Measurements from ENCODE around the gene DPPA3. TPM values are rescaled to one million over a fixed set of nuclear protein-coding genes. Genes with fewer than 3 reads are reported as not detected.
"Not testable (repeated sequence)": the region's sequence is repeated elsewhere in the genome, so short reads cannot be mapped to it uniquely, and the experiment has no call there.

The DPPA3 gene
- total and polyA plus RNA-seq, 9 of the 15 experiments (the other 6 are each of a cell fraction or from before 2014, with no cell fraction given): not detected

GRCh38 chr12:7677432-7677888 is 33.8 kb upstream of the DPPA3 start (continued):
- TF ChIP-seq ARNT (IDR thresholded peaks at IDR 0.05) (peak in 1 of 2 experiments; percentile 60; a peak in 1 of 4 replicates), CC2D1A (IDR thresholded peaks at IDR 0.05) (peak; percentile 83), SMARCE1 (IDR thresholded peaks at IDR 0.05) (peak; percentile 92), MAZ (CRISPR knock-in tag; conservative IDR thresholded peaks at IDR 0.05 in 1 of 2, IDR thresholded peaks at IDR 0.05 in 1 of 2) (peak in 1 of 2 experiments; percentile 27; a peak in 1 of 4 replicates), FOXM1 (IDR thresholded peaks at IDR 0.05; ENCODE audit: low read depth) (peak; percentile 78), REST (IDR thresholded peaks at IDR 0.05; ENCODE audit: borderline replicate concordance) (peak; percentile 69; the same call in 1 of the 2 replicates), ZNF384 (IDR thresholded peaks at IDR 0.05; ENCODE audit: low read depth, low read length) (peak; percentile 87), NCOR1 (IDR thresholded peaks at IDR 0.05) (peak; percentile 91), MNT (conservative IDR thresholded peaks at IDR 0.05) (peak in 1 of 2 experiments; percentile 33; a peak in 1 of 4 replicates), MLLT1 (IDR thresholded peaks at IDR 0.05) (peak in 1 of 2 experiments; percentile 66; a peak in 2 of 4 replicates), HMGN3 (IDR thresholded peaks at IDR 0.05; ENCODE audit: borderline replicate concordance, extremely low read depth, insufficient read length, low read depth, low read length) (peak; percentile 33), CCNT2 (IDR thresholded peaks at IDR 0.05; ENCODE audit: borderline replicate concordance, extremely low read depth, insufficient read length, low read depth, low read length) (peak; percentile 83), ZNF589 (CRISPR knock-in tag; IDR thresholded peaks at IDR 0.05; ENCODE audit: low read depth) (peak; percentile 74; the same call in 1 of the 2 replicates), GABPA (tag; conservative IDR thresholded peaks at IDR 0.05; ENCODE audit: low read depth) (peak; percentile 45; the same call in 1 of the 2 replicates)
- not testable (repeated sequence) for TF ChIP-seq FOXM1, REST (CRISPR knock-in tag; IDR thresholded peaks at IDR 0.05; ENCODE audit: low read depth)

Measured in K562 (cell line).